Transverse colon (tissue), 4 donors: ENCODE measurements around the gene KLK1.

Experiments
- EP300 ChIP-seq: sonication (generic); formaldehyde crosslinking; IDR thresholded peaks from one replicate; pipeline ENCODE4 v1.6.1; 2017; ENCODE audit warnings: antibody characterized with exemption, low read depth
- POLR2A ChIP-seq: fragments of 450-650 bp; IDR thresholded peaks from one replicate; pipeline ENCODE4 v1.6.1; 2016; ENCODE audit warnings: antibody characterized with exemption, mild to moderate bottlenecking, moderate library complexity
- POLR2AphosphoS5 ChIP-seq, 3 donors: sonication (generic); formaldehyde crosslinking; IDR thresholded peaks; one replicate each; pipeline ENCODE4 v1.6.1; 2016; ENCODE audit warnings: antibody characterized with exemption in 3 of 3
- TF ChIP-seq, protein P1 (sequence below), 5 experiments: fragments of 200-600 bp in 3 of 5; fragments of 450-650 bp in 2 of 5; sonication (generic) in 3 of 5; IDR thresholded peaks; 1 replicate in 2 of 5; 2 replicates in 3 of 5; pipeline ENCODE4 v1.5.1; 2016 to 2017; ENCODE audit warnings: antibody characterized with exemption in 5 of 5, inconsistent platforms in 3 of 5, mild to moderate bottlenecking in 2 of 5, moderate library complexity in 1 of 5

DNA sequence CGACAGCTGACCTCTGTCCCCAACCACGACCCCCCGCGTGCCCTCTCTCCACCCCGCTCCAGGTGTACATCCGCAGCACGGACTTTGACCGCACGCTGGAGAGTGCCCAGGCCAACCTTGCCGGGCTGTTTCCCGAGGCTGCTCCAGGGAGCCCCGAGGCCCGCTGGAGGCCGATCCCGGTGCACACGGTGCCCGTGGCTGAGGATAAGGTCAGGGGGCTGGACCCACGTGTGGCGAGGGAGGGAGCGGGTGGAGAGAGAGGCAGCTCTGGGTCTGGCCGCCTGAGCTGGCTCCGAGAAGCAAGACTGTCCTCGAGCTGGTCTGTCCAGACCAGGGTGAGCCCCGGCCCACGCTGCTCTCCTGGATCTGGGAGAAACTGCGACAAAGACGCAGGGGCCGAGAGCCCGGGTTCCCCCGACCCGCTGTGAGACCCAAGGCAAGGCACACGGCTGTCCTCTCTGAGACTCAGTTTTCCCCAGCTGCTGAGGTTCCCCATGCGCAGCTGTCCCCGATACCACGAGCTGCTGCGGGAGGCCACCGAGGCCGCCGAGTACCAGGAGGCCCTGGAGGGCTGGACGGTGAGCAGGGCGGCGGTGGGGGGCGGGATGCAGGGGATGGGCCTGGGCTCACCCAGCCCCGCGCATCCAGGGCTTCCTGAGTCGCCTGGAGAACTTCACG, 31.9 kb downstream of the KLK1 start:
- TF ChIP-seq, protein P1, sequence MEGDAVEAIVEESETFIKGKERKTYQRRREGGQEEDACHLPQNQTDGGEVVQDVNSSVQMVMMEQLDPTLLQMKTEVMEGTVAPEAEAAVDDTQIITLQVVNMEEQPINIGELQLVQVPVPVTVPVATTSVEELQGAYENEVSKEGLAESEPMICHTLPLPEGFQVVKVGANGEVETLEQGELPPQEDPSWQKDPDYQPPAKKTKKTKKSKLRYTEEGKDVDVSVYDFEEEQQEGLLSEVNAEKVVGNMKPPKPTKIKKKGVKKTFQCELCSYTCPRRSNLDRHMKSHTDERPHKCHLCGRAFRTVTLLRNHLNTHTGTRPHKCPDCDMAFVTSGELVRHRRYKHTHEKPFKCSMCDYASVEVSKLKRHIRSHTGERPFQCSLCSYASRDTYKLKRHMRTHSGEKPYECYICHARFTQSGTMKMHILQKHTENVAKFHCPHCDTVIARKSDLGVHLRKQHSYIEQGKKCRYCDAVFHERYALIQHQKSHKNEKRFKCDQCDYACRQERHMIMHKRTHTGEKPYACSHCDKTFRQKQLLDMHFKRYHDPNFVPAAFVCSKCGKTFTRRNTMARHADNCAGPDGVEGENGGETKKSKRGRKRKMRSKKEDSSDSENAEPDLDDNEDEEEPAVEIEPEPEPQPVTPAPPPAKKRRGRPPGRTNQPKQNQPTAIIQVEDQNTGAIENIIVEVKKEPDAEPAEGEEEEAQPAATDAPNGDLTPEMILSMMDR (IDR thresholded peaks at IDR 0.05), result no peak
- TF ChIP-seq POLR2AphosphoS5 (IDR thresholded peaks at IDR 0.05) (no peak), EP300 (no peak), POLR2A (no peak)
